CD8-positive, alpha-beta memory T cell (primary cell): Measurements from ENCODE around the gene EML6. TPM values are rescaled to one million over a fixed set of nuclear protein-coding genes. Genes with fewer than 3 reads are reported as not detected.

ENCODE experiments used
- CTCF ChIA-PET: fragments of 350-600 bp; sonication (Branson Sonifier 250); formaldehyde crosslinking; loops from one replicate; lab custom pipeline; 2021; ENCODE audit warnings: antibody characterized with exemption; lab: Charles Lee
- POLR2A ChIA-PET: fragments of 350-600 bp; sonication (Branson Sonifier 250); formaldehyde crosslinking; loops from one replicate; lab custom pipeline; 2021; ENCODE audit warnings: antibody characterized with exemption; lab: Charles Lee
- DNase-seq, 5 donors: peaks; one replicate each; pipeline versions ENCODE4 v3.0.0 to v3.0.0-alpha.2; 2020 to 2022; ENCODE audit warnings: mixed read lengths in 1 of 5
- H3K27ac ChIP-seq: one replicate; pipeline ENCODE4 v1.7.0; 2013; ENCODE audit warnings: low read depth, mild to moderate bottlenecking, low read length, moderate library complexity
- H3K27me3 ChIP-seq: 2 replicates; pipeline ENCODE4 v1.7.0; 2013; ENCODE audit warnings: low read length, mild to moderate bottlenecking; ENCODE audit not compliant: insufficient read depth, poor library complexity, severe bottlenecking
- H3K36me3 ChIP-seq: 2 replicates; pipeline ENCODE4 v1.7.0; 2013; ENCODE audit warnings: mild to moderate bottlenecking, low read length, moderate library complexity; ENCODE audit not compliant: insufficient read depth
- H3K4me1 ChIP-seq: 2 replicates; pipeline ENCODE4 v1.7.0; 2013; ENCODE audit warnings: mild to moderate bottlenecking, low read length, moderate library complexity; ENCODE audit not compliant: insufficient read depth
- H3K4me3 ChIP-seq: 2 replicates; pipeline ENCODE4 v1.7.0; 2013; ENCODE audit warnings: mild to moderate bottlenecking, low read length
- H3K9me3 ChIP-seq: 2 replicates; pipeline ENCODE4 v1.7.0; 2013; ENCODE audit warnings: mild to moderate bottlenecking, low read length
- H3K27ac Mint-ChIP-seq, 8 donors: one replicate each; pipeline ENCODE4 v1.8.0; 2020 to 2021; ENCODE audit warnings: mixed read lengths in 8 of 8, mild to moderate bottlenecking in 6 of 8, inconsistent platforms in 3 of 8, moderate library complexity in 3 of 8
- H3K27me3 Mint-ChIP-seq, 2 donors: one replicate each; pipeline ENCODE4 v1.8.0; 2020 to 2021; ENCODE audit warnings: mixed read lengths in 2 of 2, mild to moderate bottlenecking in 1 of 2, moderate library complexity in 1 of 2
- H3K36me3 Mint-ChIP-seq, 3 donors: one replicate each; pipeline ENCODE4 v1.8.0; 2020 to 2021; ENCODE audit warnings: mixed read lengths in 3 of 3, inconsistent platforms in 1 of 3, mild to moderate bottlenecking in 1 of 3
- H3K4me1 Mint-ChIP-seq, 3 donors: one replicate each; pipeline ENCODE4 v1.8.0; 2020 to 2021; ENCODE audit warnings: mixed read lengths in 3 of 3, inconsistent platforms in 1 of 3, mild to moderate bottlenecking in 1 of 3
- H3K4me3 Mint-ChIP-seq, 7 donors: one replicate each; pipeline ENCODE4 v1.8.0; 2020 to 2021; ENCODE audit warnings: mixed read lengths in 7 of 7, mild to moderate bottlenecking in 6 of 7, moderate library complexity in 4 of 7, inconsistent platforms in 2 of 7
- H3K9me3 Mint-ChIP-seq, 5 donors: one replicate each; pipeline ENCODE4 v1.8.0; 2020 to 2022; ENCODE audit warnings: mixed read lengths in 5 of 5, mild to moderate bottlenecking in 3 of 5, moderate library complexity in 2 of 5, inconsistent platforms in 1 of 5
- polyA plus RNA-seq: library from polyadenylated mRNA; unstranded; fragments of 300-500 nt; fragmentation: Illumina TruSeq; gene quantifications from one replicate; pipeline ENCODE4 v1.2.3, GENCODE V29; 2021
- total RNA-seq, 2 experiments: library from RNA; stranded (reverse); gene quantifications; one replicate each; pipeline ENCODE4 v1.2.3, GENCODE V29; 2021

The EML6 gene
- total and polyA plus RNA-seq, 3 experiments from 2014 or later = 0.05 to 2.3 (median 1.3) TPM

DNA sequence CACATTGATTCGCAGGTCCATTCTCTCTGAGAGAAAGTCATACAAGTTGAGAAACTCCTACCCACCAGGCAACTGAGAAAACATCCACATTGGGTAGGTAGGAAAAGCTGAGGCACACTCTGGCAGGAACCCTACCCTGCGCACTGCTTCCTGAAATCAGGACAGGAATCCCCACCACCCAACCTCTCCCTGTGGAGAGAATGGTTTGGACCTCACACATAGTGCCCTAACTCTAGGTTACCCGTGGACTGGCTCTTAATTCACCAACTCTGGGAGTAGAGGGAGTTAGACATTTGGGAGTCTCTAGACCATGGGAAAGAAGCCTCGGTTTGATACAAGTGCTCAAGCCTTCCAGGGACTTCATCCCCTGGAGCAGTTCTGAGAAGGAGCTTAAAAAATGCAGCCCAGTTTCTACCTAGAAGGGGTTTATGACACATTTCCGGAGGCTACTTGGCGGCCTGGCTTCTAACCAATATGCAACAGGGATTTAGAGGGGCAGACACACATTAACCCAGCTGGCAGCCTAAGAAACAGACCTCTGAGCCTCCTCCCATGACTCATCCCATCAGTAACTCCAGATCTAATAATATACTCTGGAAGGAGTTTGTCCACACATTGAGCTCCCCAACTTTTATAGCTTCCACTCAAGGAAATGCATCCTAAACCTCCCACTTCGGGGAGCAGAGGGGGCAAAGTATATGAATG lies 136.7 kb downstream of the EML6 start:
- Histone ChIP-seq H3K4me3 (no peak overlapping the region), H3K27me3 (no peaks in the 10 kb centered on the region), H3K36me3 (no peaks in the 10 kb centered on the region), H3K9me3 (no peaks in the 10 kb centered on the region), H3K4me1 (no peaks in the 10 kb centered on the region), H3K27ac (no peak overlapping the region)
- peaks cover 0 to 2% (median 0%) of the 10 kb centered on the region in 5 donors for H3K9me3 Mint-ChIP-seq
- no peak overlapping the region for H3K27ac Mint-ChIP-seq
- no peak for DNase-seq
- peaks cover 0 to 5% (median 3%) of the 10 kb centered on the region in 3 donors for H3K36me3 Mint-ChIP-seq
- ChIA-PET POLR2A (no interaction called here), CTCF (no interaction called here)
- no peaks in the 10 kb centered on the region for H3K4me1 Mint-ChIP-seq
- no peaks in the 10 kb centered on the region for H3K27me3 Mint-ChIP-seq
- no peak overlapping the region for H3K4me3 Mint-ChIP-seq

DNA sequence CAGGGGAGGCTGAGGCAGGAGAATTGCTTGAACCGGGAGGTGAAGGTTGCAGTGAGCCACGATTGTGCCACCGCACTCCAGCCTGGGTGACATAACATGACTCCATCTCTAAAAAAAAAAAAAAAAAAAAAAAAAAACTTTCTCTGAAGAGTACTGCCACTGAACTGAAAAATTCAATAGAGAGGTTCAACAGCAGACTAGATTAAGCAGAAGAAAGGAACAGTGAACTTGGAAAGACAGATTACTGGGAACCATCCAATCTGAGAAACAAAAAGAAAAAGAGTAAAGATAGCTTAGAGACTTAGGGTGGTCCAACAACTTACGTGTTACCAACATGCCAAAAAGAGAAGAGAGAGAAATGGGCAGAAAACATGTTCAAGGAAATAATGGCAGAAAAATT lies 138.8 kb downstream of the EML6 start:
- peaks cover 0 to 2% (median 0%) of the 10 kb centered on the region in 5 donors for H3K9me3 Mint-ChIP-seq
- ChIA-PET CTCF (no interaction called here), POLR2A (no interaction called here)
- H3K9me3 ChIP-seq = no peaks in the 10 kb centered on the region
- peaks cover 0 to 5% (median 0%) of the 10 kb centered on the region in 3 donors for H3K36me3 Mint-ChIP-seq
- peaks cover 4 to 7% (median 6%) of the 10 kb centered on the region in 3 donors for H3K4me1 Mint-ChIP-seq
- H3K4me3 Mint-ChIP-seq = no peak overlapping the region
- H3K27ac Mint-ChIP-seq = no peak overlapping the region
- H3K4me3 ChIP-seq = no peak overlapping the region
- no peak for DNase-seq
- H3K27me3 Mint-ChIP-seq = no peaks in the 10 kb centered on the region
- no peaks in the 10 kb centered on the region for H3K27me3 ChIP-seq
- no peaks in the 10 kb centered on the region for H3K4me1 ChIP-seq
- H3K27ac ChIP-seq = no peak overlapping the region
- no peaks in the 10 kb centered on the region for H3K36me3 ChIP-seq

DNA sequence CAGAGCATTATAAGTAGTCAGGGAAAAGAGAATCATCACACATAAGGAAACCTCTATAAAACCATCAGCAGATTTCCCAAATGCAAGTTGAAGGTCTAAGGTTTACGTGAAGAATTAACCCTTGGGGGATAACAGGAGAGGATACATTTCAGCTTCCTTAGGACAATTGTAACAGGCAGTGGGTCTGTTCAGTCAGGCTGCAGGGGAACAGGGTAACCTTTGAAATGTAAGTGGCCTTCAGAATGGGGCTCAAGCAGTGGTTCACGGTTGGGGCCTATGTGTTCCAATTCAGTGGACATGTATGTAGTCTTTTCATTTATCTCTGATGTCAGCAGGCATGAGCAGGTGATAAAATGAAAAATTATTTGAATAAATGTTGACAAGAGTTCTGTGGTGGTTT lies 139.3 kb downstream of the EML6 start:
- H3K4me3 Mint-ChIP-seq = no peak overlapping the region

DNA sequence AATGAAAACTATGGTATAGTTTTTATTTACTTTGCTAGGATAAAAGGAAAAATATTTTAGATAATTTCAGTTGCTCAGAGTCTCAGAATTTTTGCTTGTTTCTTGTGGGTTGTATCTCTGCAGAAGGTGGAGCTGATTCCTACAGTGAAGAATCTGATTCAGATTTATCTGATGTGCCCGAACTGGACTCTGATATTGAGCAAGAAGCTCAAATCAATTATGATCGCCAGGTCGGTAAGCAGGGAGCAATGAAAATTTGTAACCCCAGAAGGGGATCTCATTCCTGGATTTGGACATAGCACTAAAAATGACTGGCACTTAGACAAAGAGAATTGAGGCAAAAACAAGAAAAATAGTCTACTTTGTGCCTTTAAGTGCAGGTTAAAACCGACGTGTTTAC lies 140.2 kb downstream of the EML6 start:
- no peak for DNase-seq
- CTCF ChIA-PET = interaction anchor here (1.4 kb wide), 1 partner anchor 25 kb away, joined by 3 read pairs; no protein-coding TSS in a partner anchor
- Mint-ChIP-seq H3K4me1 (peaks cover 4 to 15% (median 13%) of the 10 kb centered on the region in 3 donors), H3K9me3 (peaks cover 0 to 2% (median 0%) of the 10 kb centered on the region in 5 donors), H3K27ac (no peak overlapping the region), H3K36me3 (peaks cover 0 to 5% (median 0%) of the 10 kb centered on the region in 3 donors), H3K27me3 (no peaks in the 10 kb centered on the region), H3K4me3 (no peak overlapping the region)
- POLR2A ChIA-PET = no interaction called here
- no peaks in the 10 kb centered on the region for H3K27me3 ChIP-seq
- H3K36me3 ChIP-seq = no peaks in the 10 kb centered on the region
- H3K4me3 ChIP-seq = no peak overlapping the region
- no peaks in the 10 kb centered on the region for H3K9me3 ChIP-seq
- no peaks in the 10 kb centered on the region for H3K4me1 ChIP-seq
- no peak overlapping the region for H3K27ac ChIP-seq

More for the DNA sequence above, 139.3 kb downstream of the EML6 start:
- no peaks in the 10 kb centered on the region for H3K36me3 ChIP-seq
- no peaks in the 10 kb centered on the region for H3K27me3 ChIP-seq
- no peak for DNase-seq
- ChIA-PET POLR2A (no interaction called here), CTCF (interaction anchor here (1.4 kb wide), 1 partner anchor 24 kb away, joined by 3 read pairs; no protein-coding TSS in a partner anchor)
- no peak overlapping the region for H3K27ac ChIP-seq
- no peaks in the 10 kb centered on the region for H3K9me3 ChIP-seq
- Mint-ChIP-seq H3K27ac (no peak overlapping the region), H3K9me3 (peaks cover 0 to 2% (median 0%) of the 10 kb centered on the region in 5 donors), H3K36me3 (peaks cover 0 to 5% (median 0%) of the 10 kb centered on the region in 3 donors), H3K27me3 (no peaks in the 10 kb centered on the region), H3K4me1 (peaks cover 4 to 12% (median 11%) of the 10 kb centered on the region in 3 donors)
- no peak overlapping the region for H3K4me3 ChIP-seq
- no peaks in the 10 kb centered on the region for H3K4me1 ChIP-seq

DNA sequence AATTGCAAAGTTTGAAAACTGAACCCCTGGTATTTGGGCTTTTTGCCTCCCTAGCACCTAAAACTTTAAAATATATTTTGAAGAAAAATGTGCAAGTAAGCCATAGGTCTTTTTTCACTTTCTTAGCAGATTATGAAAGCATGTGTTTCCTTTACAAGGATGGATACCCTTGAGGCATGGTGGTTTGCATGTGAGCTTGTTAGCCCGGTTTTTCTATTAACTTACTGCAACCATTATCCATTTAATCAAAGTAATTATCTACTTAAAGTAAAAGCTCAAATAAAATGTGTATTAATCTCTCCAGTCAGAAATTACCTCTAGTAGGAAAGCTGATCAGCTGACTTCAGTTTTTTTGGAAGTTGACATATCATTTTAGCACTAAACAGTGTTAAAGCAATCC lies 140.6 kb downstream of the EML6 start:
- H3K4me1 Mint-ChIP-seq = peaks cover 4 to 15% (median 13%) of the 10 kb centered on the region in 3 donors
- H3K27me3 ChIP-seq = no peaks in the 10 kb centered on the region
- H3K4me3 ChIP-seq = no peak overlapping the region
- ChIA-PET POLR2A (no interaction called here), CTCF (interaction anchor here (1.4 kb wide), 1 partner anchor 26 kb away, joined by 3 read pairs; no protein-coding TSS in a partner anchor)
- H3K36me3 ChIP-seq = no peaks in the 10 kb centered on the region
- DNase-seq = no peak
- no peak overlapping the region for H3K27ac Mint-ChIP-seq
- no peaks in the 10 kb centered on the region for H3K9me3 ChIP-seq
- no peaks in the 10 kb centered on the region for H3K4me1 ChIP-seq
- H3K36me3 Mint-ChIP-seq = peaks cover 0 to 5% (median 0%) of the 10 kb centered on the region in 3 donors
- peaks cover 0 to 2% (median 0%) of the 10 kb centered on the region in 5 donors for H3K9me3 Mint-ChIP-seq
- H3K4me3 Mint-ChIP-seq = no peak overlapping the region
- no peak overlapping the region for H3K27ac ChIP-seq
- no peaks in the 10 kb centered on the region for H3K27me3 Mint-ChIP-seq

DNA sequence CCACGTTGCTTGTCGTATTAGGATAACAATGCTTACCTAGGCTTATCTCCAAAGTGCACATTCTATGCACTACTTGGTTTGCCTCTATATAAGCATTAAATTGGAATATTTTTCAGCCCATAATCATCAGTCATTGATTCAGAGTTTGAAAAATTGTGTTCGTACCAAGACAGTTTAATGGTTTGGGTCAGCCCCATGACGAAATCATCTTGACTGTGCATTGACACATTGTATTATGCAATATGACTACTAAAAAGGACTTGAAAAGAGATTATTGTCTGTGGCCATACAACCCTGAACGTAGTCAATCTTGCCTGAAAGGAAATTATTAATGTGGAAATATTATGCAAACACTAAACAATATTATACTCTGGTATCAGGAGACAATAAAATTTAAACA lies 141.3 kb downstream of the EML6 start:
- ChIA-PET POLR2A (no interaction called here), CTCF (no interaction called here)
- Histone ChIP-seq H3K4me1 (no peaks in the 10 kb centered on the region), H3K27me3 (no peaks in the 10 kb centered on the region), H3K9me3 (no peaks in the 10 kb centered on the region), H3K36me3 (no peaks in the 10 kb centered on the region), H3K4me3 (no peak overlapping the region), H3K27ac (no peak overlapping the region)
- no peak for DNase-seq
- Mint-ChIP-seq H3K27ac (no peak overlapping the region), H3K36me3 (peaks cover 0 to 5% (median 0%) of the 10 kb centered on the region in 3 donors), H3K9me3 (peaks cover 0 to 2% (median 0%) of the 10 kb centered on the region in 5 donors), H3K4me3 (no peak overlapping the region), H3K27me3 (no peaks in the 10 kb centered on the region), H3K4me1 (peaks cover 4 to 15% (median 13%) of the 10 kb centered on the region in 3 donors)

DNA sequence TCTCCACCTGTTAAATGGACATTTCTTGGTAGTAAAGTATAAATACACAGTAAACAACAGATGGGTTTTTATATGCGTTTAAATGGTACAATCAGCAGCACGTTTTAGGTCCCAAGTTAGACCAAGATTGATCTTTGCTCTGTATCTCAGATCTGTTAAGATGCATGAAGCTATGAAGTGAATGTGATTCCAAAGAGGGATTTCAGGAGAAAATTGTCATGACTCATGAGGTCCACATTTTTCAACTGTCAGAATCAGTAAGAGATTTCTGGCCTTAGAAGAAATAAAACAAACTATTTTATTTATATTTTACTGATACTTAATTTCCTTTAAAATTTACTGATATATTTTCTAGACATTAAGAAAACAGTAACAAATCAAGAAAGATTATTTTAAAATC lies 142.7 kb downstream of the EML6 start:
- Mint-ChIP-seq H3K9me3 (peaks cover 0 to 2% (median 0%) of the 10 kb centered on the region in 5 donors), H3K27ac (no peak overlapping the region), H3K36me3 (peaks cover 0 to 5% (median 0%) of the 10 kb centered on the region in 3 donors), H3K4me3 (no peak overlapping the region), H3K4me1 (peaks cover 4 to 15% (median 13%) of the 10 kb centered on the region in 3 donors), H3K27me3 (no peaks in the 10 kb centered on the region)
- Histone ChIP-seq H3K27ac (no peak overlapping the region), H3K36me3 (no peaks in the 10 kb centered on the region), H3K4me3 (no peak overlapping the region), H3K4me1 (no peaks in the 10 kb centered on the region), H3K27me3 (no peaks in the 10 kb centered on the region), H3K9me3 (no peaks in the 10 kb centered on the region)
- ChIA-PET CTCF (no interaction called here), POLR2A (no interaction called here)
- no peak for DNase-seq

DNA sequence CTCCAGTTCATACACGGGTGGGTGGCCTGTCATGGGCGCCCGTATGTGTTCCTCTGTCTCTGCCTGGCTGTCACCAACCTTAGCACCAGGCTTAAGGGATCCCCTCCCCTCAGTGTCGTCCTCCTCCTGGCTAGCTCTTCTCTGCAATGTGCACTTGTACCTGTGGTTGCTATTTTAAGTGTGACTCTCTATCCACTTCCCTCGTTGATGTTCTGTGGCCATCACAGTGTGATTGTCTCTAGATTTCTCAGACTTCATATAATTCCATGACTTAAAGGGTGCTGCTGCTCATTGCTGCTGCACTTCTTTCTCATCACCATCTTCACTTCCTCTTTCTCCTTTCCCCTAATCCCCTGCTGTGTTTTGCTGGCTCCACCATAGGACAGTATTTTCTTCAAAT lies 143.4 kb downstream of the EML6 start:
- Mint-ChIP-seq H3K9me3 (peaks cover 0 to 2% (median 0%) of the 10 kb centered on the region in 5 donors), H3K27me3 (no peaks in the 10 kb centered on the region), H3K4me1 (peaks cover 4 to 15% (median 13%) of the 10 kb centered on the region in 3 donors), H3K4me3 (no peak overlapping the region), H3K36me3 (peaks cover 0 to 5% (median 0%) of the 10 kb centered on the region in 3 donors), H3K27ac (no peak overlapping the region)
- no peaks in the 10 kb centered on the region for H3K27me3 ChIP-seq
- H3K4me3 ChIP-seq = no peak overlapping the region
- no peaks in the 10 kb centered on the region for H3K4me1 ChIP-seq
- ChIA-PET CTCF (no interaction called here), POLR2A (interaction anchor here (0.6 kb wide), 1 partner anchor 114 kb away, joined by 3 read pairs; no protein-coding TSS in a partner anchor)
- no peak overlapping the region for H3K27ac ChIP-seq
- no peaks in the 10 kb centered on the region for H3K9me3 ChIP-seq
- DNase-seq = no peak
- H3K36me3 ChIP-seq = no peaks in the 10 kb centered on the region
